Small intestine (tissue), 7 donors: ENCODE data around the gene SCUBE3. TPM values are rescaled to one million over a fixed set of nuclear protein-coding genes. Genes with fewer than 3 reads are reported as not detected.
A peak's percentile ranks its signal among the peaks of the same experiment; 100 is the strongest.

ENCODE experiments used
- DNase-seq, 2 donors: peaks; one replicate each; pipeline versions ENCODE4 v3.0.0 to v3.0.0-alpha.2; 2013
- FAIRE-seq: peaks from 2 replicates; lab custom pipeline; 2012; peaks lifted over from hg19 to GRCh38; lab: Jason Lieb, UNC
- H3K27ac ChIP-seq, 3 donors: one replicate each; pipeline ENCODE4 v1.5.1; 2013; ENCODE audit warnings: low read length in 2 of 3, mild to moderate bottlenecking in 2 of 3, control low read depth in 1 of 3, inconsistent platforms in 1 of 3, low read depth in 1 of 3, moderate library complexity in 1 of 3
- H3K27me3 ChIP-seq, 3 donors: one replicate each; pipeline ENCODE4 v1.6.1; 2013; ENCODE audit warnings: low read length in 3 of 3, inconsistent platforms in 1 of 3; ENCODE audit not compliant: control insufficient read depth in 3 of 3, insufficient read depth in 3 of 3
- H3K36me3 ChIP-seq, 3 donors: one replicate each; pipeline ENCODE4 v1.6.1; 2013; ENCODE audit warnings: low read length in 3 of 3, inconsistent platforms in 1 of 3, low read depth in 1 of 3, mild to moderate bottlenecking in 1 of 3, moderate library complexity in 1 of 3; ENCODE audit not compliant: control insufficient read depth in 3 of 3, insufficient read depth in 2 of 3
- H3K4me1 ChIP-seq, 3 donors: one replicate each; pipeline ENCODE4 v1.6.1; 2013; ENCODE audit warnings: low read length in 2 of 3, inconsistent platforms in 1 of 3, low read depth in 1 of 3, mild to moderate bottlenecking in 1 of 3, moderate library complexity in 1 of 3; ENCODE audit not compliant: control insufficient read depth in 3 of 3, insufficient read depth in 2 of 3
- H3K4me3 ChIP-seq, 3 donors: one replicate each; pipeline ENCODE4 v1.5.1; 2013; ENCODE audit warnings: low read length in 3 of 3, control low read depth in 1 of 3, inconsistent platforms in 1 of 3, low read depth in 1 of 3, mild to moderate bottlenecking in 1 of 3, moderate library complexity in 1 of 3
- H3K9me3 ChIP-seq, 2 donors: one replicate each; pipeline ENCODE4 v1.6.1; 2013; ENCODE audit warnings: low read depth in 1 of 2, low read length in 1 of 2; ENCODE audit not compliant: control insufficient read depth in 2 of 2, insufficient read depth in 1 of 2
- WGBS, 3 donors: extraction: QIAGEN DNeasy Blood & Tissue Kit; methylation state at CpG; one replicate each; pipeline ENCODE4 v1.1.7; 2013; 5-methylcytosine and 5-hydroxymethylcytosine counted together
- polyA plus RNA-seq, 4 donors: library from polyadenylated mRNA; stranded (reverse) in 3 of 4; unstranded in 1 of 4; fragments of 200-250 nt in 3 of 4; fragments of 120-200 nt in 1 of 4; gene quantifications; one replicate each; pipeline versions ENCODE4 v1.2.1 to v1.2.3, GENCODE V29; 2013
- donor health status: healthy with polysubstance abuse.
- donor health status: control.
- donor health status: control.
- donor health status: Bipolar disorder and iron deficiency.
- donor health status: healthy.

SCUBE3 gene
- polyA plus RNA-seq, 4 donors: 0.12 to 3.0 TPM; not detected in 2

- Histone ChIP-seq H3K27ac (no peak overlapping the region), H3K36me3 (peaks cover 6 to 72% (median 17%) of the 10 kb centered on the region in 3 donors), H3K27me3 (no peaks in the 10 kb centered on the region), H3K4me1 (peaks cover 0 to 18% (median 0%) of the 10 kb centered on the region in 3 donors), H3K4me3 (no peak overlapping the region), H3K9me3 (no peaks in the 10 kb centered on the region)
- FAIRE-seq (no peak), DNase-seq (peak; percentile 61 to 73)
- 49 to 57% (median 51%) methylated on average over 10 of the region's 10 CpGs for WGBS, 3 donors
Observed at GRCh38 chr6:35294308-35294945, 80.7 kb downstream of the SCUBE3 start.

GRCh38 chr6:35295036-35295435, 81.3 kb downstream of the SCUBE3 start:
- peaks cover 3 to 66% (median 15%) of the 10 kb centered on the region in 3 donors for H3K36me3 ChIP-seq
- no peak for DNase-seq

GRCh38 chr6:35295521-35296315, 82.0 kb downstream of the SCUBE3 start:
- no peak for DNase-seq
- no peak for FAIRE-seq
- 56 to 60% (median 60%) methylated on average over 3 of the region's 3 CpGs for WGBS, 3 donors
- Histone ChIP-seq H3K4me1 (peaks cover 0 to 23% (median 0%) of the 10 kb centered on the region in 3 donors), H3K9me3 (no peaks in the 10 kb centered on the region), H3K36me3 (peaks cover 3 to 59% (median 13%) of the 10 kb centered on the region in 3 donors), H3K27ac (no peak overlapping the region), H3K27me3 (no peaks in the 10 kb centered on the region), H3K4me3 (no peak overlapping the region)

More at GRCh38 chr6:35295036-35295435, 81.3 kb downstream of the SCUBE3 start:
- no peak overlapping the region for H3K4me3 ChIP-seq
- 92 to 95% (median 93%) methylated on average over 2 of the region's 2 CpGs for WGBS, 3 donors
- H3K27me3 ChIP-seq: no peaks in the 10 kb centered on the region
- H3K4me1 ChIP-seq: peaks cover 0 to 23% (median 0%) of the 10 kb centered on the region in 3 donors
- no peak overlapping the region for H3K27ac ChIP-seq
- no peaks in the 10 kb centered on the region for H3K9me3 ChIP-seq
- FAIRE-seq: no peak

GRCh38 chr6:35296931-35297600, 83.3 kb downstream of the SCUBE3 start:
- 54 to 59% (median 56%) methylated on average over 6 of the region's 6 CpGs for WGBS, 3 donors
- Histone ChIP-seq H3K36me3 (peaks cover 0 to 48% (median 7%) of the 10 kb centered on the region in 3 donors), H3K4me1 (peaks cover 0 to 23% (median 0%) of the 10 kb centered on the region in 3 donors), H3K4me3 (no peak overlapping the region), H3K27ac (peak overlapping the region in 1 of 3 donors; percentile 3), H3K9me3 (no peaks in the 10 kb centered on the region), H3K27me3 (no peaks in the 10 kb centered on the region)
- DNase-seq (no peak), FAIRE-seq (no peak)

- WGBS, 3 donors: 7 to 16% (median 7%) methylated on average over 33 to 35 of the region's 35 CpGs
- FAIRE-seq (no peak), DNase-seq (peak; percentile 87 to 93)
- Histone ChIP-seq H3K27me3 (no peaks in the 10 kb centered on the region), H3K4me1 (peaks cover 0 to 31% (median 4%) of the 10 kb centered on the region in 3 donors), H3K27ac (peak within 1 kb of the TSS; percentile 5 to 79 (median 57)), H3K9me3 (no peaks in the 10 kb centered on the region), H3K36me3 (peaks cover 0 to 40% (median 6%) of the 10 kb centered on the region in 3 donors), H3K4me3 (peak within 1 kb of the TSS; percentile 43 to 55 (median 45))
Observed at GRCh38 chr6:35297601-35298481, 84.1 kb downstream of the SCUBE3 start, which contains the start of gene DEF6. DEF6 (plus strand) TSS chr6:35297818; CDS start chr6:35297857, 39 bp downstream.

GRCh38 chr6:35298625-35299140, 84.9 kb downstream of the SCUBE3 start:
- Histone ChIP-seq H3K36me3 (peaks cover 0 to 32% (median under 1%) of the 10 kb centered on the region in 3 donors), H3K9me3 (no peaks in the 10 kb centered on the region), H3K4me3 (peak overlapping the region; percentile 43 to 55 (median 45)), H3K27ac (peak overlapping the region in 2 of 3 donors; percentile 57 to 79), H3K4me1 (peaks cover 0 to 39% (median 4%) of the 10 kb centered on the region in 3 donors), H3K27me3 (no peaks in the 10 kb centered on the region)
- WGBS, 3 donors: 74 to 85% (median 82%) methylated on average over 6 of the region's 6 CpGs
- DNase-seq (peak in 1 of 2 donors; percentile 15), FAIRE-seq (no peak)

GRCh38 chr6:35299674-35300073, 85.9 kb downstream of the SCUBE3 start:
- H3K4me3 ChIP-seq: no peak overlapping the region
- FAIRE-seq (no peak), DNase-seq (peak; percentile 19 to 37)
- 58 to 65% (median 64%) methylated on average over 4 of the region's 4 CpGs for WGBS, 3 donors
- H3K27me3 ChIP-seq: no peaks in the 10 kb centered on the region
- peak overlapping the region in 1 of 3 donors; percentile 57 for H3K27ac ChIP-seq
- no peaks in the 10 kb centered on the region for H3K9me3 ChIP-seq
- peaks cover 0 to 44% (median 8%) of the 10 kb centered on the region in 3 donors for H3K4me1 ChIP-seq
- H3K36me3 ChIP-seq: peaks cover 0 to 30% (median 0%) of the 10 kb centered on the region in 3 donors
